ENCODE results near the gene CPNE4. TPM values are rescaled to one million over a fixed set of nuclear protein-coding genes. Genes with fewer than 3 reads are reported as not detected.
"Not testable (repeated sequence)": the region's sequence is repeated elsewhere in the genome, so short reads cannot be mapped to it uniquely, and the experiment has no call there.

CPNE4 gene
- total RNA-seq, 4 donors from 2014 or later: 0.53 to 2.1 TPM; not detected in 2

GRCh38 chr3:131975047-131975446 is 59.8 kb downstream of the CPNE4 start:
- no peaks in the 10 kb centered on the region for H3K4me1 ChIP-seq
- no peaks in the 10 kb centered on the region for H3K36me3 ChIP-seq
- H3K9me3 ChIP-seq: no peaks in the 10 kb centered on the region
- TF ChIP-seq POLR2A (IDR thresholded peaks at IDR 0.05) (no peak), CTCF (IDR thresholded peaks at IDR 0.05) (no peak)
- no peak for DNase-seq
- H3K4me3 ChIP-seq: no peak overlapping the region
- H3K27ac ChIP-seq: no peak overlapping the region
- H3K27me3 ChIP-seq: no peaks in the 10 kb centered on the region

GRCh38 chr3:131973731-131974130 is 61.1 kb downstream of the CPNE4 start:
- no peaks in the 10 kb centered on the region for H3K36me3 ChIP-seq
- TF ChIP-seq CTCF (IDR thresholded peaks at IDR 0.05): no peak
- TF ChIP-seq POLR2A (IDR thresholded peaks at IDR 0.05): no peak

GRCh38 chr3:131972550-131972949 is 62.3 kb downstream of the CPNE4 start:
- Histone ChIP-seq H3K4me3 (no peak overlapping the region), H3K27me3 (no peaks in the 10 kb centered on the region), H3K36me3 (no peaks in the 10 kb centered on the region), H3K9me3 (no peaks in the 10 kb centered on the region), H3K4me1 (no peaks in the 10 kb centered on the region), H3K27ac (no peak overlapping the region)
- no peak for DNase-seq
- no peak for TF ChIP-seq CTCF (IDR thresholded peaks at IDR 0.05)
- no peak for TF ChIP-seq POLR2A (IDR thresholded peaks at IDR 0.05)

More at GRCh38 chr3:131973731-131974130, 61.1 kb downstream of the CPNE4 start:
- Histone ChIP-seq H3K4me1 (no peaks in the 10 kb centered on the region), H3K4me3 (no peak overlapping the region), H3K27ac (no peak overlapping the region), H3K9me3 (no peaks in the 10 kb centered on the region), H3K27me3 (no peaks in the 10 kb centered on the region)
- no peak for DNase-seq

- Histone ChIP-seq H3K9me3 (no peaks in the 10 kb centered on the region), H3K4me3 (no peak overlapping the region), H3K27ac (no peak overlapping the region), H3K4me1 (no peaks in the 10 kb centered on the region), H3K36me3 (no peaks in the 10 kb centered on the region), H3K27me3 (no peaks in the 10 kb centered on the region)
- DNase-seq: no peak
- TF ChIP-seq CTCF (IDR thresholded peaks at IDR 0.05) (no peak), POLR2A (IDR thresholded peaks at IDR 0.05) (no peak)
Observed at GRCh38 chr3:131972091-131972490, 62.7 kb downstream of the CPNE4 start.

GRCh38 chr3:131963442-131963841 is 71.4 kb downstream of the CPNE4 start:
- not testable (repeated sequence) for H3K36me3 ChIP-seq, DNase-seq, H3K4me3 ChIP-seq, H3K27me3 ChIP-seq, H3K27ac ChIP-seq, H3K9me3 ChIP-seq, H3K4me1 ChIP-seq

GRCh38 chr3:131962982-131963381 is 71.8 kb downstream of the CPNE4 start:
- TF ChIP-seq CTCF (IDR thresholded peaks at IDR 0.05) (no peak), POLR2A (IDR thresholded peaks at IDR 0.05) (no peak)
- Histone ChIP-seq H3K4me3 (no peak overlapping the region), H3K9me3 (no peaks in the 10 kb centered on the region), H3K36me3 (no peaks in the 10 kb centered on the region), H3K27me3 (no peaks in the 10 kb centered on the region), H3K4me1 (no peaks in the 10 kb centered on the region), H3K27ac (no peak overlapping the region)
- no peak for DNase-seq
